Measurements from ENCODE around the gene CCDC33.

The CCDC33 gene

DNA sequence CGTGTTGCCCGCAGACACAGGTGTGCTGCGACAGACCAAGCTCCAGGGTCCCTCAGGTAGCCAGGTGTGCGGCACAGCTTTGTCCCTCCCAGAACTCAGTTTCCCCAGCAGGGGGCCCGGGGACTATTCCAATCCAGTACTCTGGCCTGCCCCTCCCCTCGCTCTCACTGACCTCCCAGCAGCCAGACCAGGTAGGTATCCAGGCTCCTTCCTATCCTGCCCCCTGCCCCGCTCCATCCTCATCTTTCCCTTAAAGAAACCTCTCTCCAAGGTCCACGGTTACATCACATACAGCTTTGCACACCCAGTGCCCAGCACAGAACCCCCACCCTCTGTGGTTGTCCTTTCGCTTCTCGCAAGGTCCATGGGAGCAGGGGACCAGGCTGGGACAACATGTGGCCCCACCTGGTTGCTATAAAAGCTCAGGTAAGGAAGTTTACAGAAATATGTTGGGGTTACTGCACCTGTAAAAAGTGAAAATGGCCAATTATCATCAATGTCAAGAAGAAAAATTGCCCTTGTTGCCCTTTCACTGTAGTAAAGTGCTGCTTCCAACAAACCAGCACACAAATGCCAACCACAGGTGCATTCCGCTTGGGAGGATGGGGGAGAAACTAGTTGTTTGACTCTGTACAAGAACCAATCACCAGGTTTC is 138.6 kb downstream of the CCDC33 start:
- Histone ChIP-seq H3K36me3 (ENCODE audit: control insufficient read depth in 2 of 2, insufficient read depth in 1 of 2, low read length in 2 of 2) (no peaks in the 10 kb centered on the region), H3K9me3 (ENCODE audit: control insufficient read depth, insufficient read depth, low read depth, low read length) (no peaks in the 10 kb centered on the region), H3K27ac (ENCODE audit: extremely low read depth, low read depth, low read length) (no peak overlapping the region), H3K4me3 (ENCODE audit: low read depth, low read length) (peak overlapping the region; percentile 13; the same call in 1 of the 2 replicates), H3K4me1 (ENCODE audit: control insufficient read depth, insufficient read depth, low read length) (peaks cover 9% of the 10 kb centered on the region)
- TF ChIP-seq ZIC2 (tag by site-specific recombination; IDR thresholded peaks at IDR 0.05): no peak
- TF ChIP-seq, protein P1, sequence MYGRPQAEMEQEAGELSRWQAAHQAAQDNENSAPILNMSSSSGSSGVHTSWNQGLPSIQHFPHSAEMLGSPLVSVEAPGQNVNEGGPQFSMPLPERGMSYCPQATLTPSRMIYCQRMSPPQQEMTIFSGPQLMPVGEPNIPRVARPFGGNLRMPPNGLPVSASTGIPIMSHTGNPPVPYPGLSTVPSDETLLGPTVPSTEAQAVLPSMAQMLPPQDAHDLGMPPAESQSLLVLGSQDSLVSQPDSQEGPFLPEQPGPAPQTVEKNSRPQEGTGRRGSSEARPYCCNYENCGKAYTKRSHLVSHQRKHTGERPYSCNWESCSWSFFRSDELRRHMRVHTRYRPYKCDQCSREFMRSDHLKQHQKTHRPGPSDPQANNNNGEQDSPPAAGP (tag by site-specific recombination; IDR thresholded peaks at IDR 0.05): peak; percentile 5; the same call in 1 of the 2 replicates
- TF ChIP-seq ZBTB1 (tag by site-specific recombination; IDR thresholded peaks at IDR 0.05): 0 out of 2 replicates have a peak, but pooled peaks have one; percentile 9
- no peak for TF ChIP-seq YY1 (tag by site-specific recombination; IDR thresholded peaks at IDR 0.05)
- TF ChIP-seq ZFHX2 (tag by site-specific recombination; conservative IDR thresholded peaks at IDR 0.05): no peak
- no peak for TF ChIP-seq BCL11A (tag by site-specific recombination; IDR thresholded peaks at IDR 0.05; ENCODE audit: low read depth)
- TF ChIP-seq ZNF146 (tag by site-specific recombination; IDR thresholded peaks at IDR 0.05): no peak
- TF ChIP-seq ZNF585B (tag by site-specific recombination; IDR thresholded peaks at IDR 0.05): no peak
- no peak for TF ChIP-seq ZNF214 (tag by site-specific recombination; IDR thresholded peaks at IDR 0.05; ENCODE audit: borderline replicate concordance)
- TF ChIP-seq PRDM1 (tag by site-specific recombination; IDR thresholded peaks at IDR 0.05): peak; percentile 95
- TF ChIP-seq, protein P2, sequence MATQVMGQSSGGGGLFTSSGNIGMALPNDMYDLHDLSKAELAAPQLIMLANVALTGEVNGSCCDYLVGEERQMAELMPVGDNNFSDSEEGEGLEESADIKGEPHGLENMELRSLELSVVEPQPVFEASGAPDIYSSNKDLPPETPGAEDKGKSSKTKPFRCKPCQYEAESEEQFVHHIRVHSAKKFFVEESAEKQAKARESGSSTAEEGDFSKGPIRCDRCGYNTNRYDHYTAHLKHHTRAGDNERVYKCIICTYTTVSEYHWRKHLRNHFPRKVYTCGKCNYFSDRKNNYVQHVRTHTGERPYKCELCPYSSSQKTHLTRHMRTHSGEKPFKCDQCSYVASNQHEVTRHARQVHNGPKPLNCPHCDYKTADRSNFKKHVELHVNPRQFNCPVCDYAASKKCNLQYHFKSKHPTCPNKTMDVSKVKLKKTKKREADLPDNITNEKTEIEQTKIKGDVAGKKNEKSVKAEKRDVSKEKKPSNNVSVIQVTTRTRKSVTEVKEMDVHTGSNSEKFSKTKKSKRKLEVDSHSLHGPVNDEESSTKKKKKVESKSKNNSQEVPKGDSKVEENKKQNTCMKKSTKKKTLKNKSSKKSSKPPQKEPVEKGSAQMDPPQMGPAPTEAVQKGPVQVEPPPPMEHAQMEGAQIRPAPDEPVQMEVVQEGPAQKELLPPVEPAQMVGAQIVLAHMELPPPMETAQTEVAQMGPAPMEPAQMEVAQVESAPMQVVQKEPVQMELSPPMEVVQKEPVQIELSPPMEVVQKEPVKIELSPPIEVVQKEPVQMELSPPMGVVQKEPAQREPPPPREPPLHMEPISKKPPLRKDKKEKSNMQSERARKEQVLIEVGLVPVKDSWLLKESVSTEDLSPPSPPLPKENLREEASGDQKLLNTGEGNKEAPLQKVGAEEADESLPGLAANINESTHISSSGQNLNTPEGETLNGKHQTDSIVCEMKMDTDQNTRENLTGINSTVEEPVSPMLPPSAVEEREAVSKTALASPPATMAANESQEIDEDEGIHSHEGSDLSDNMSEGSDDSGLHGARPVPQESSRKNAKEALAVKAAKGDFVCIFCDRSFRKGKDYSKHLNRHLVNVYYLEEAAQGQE (tag by site-specific recombination; IDR thresholded peaks at IDR 0.05): peak; percentile 42; the same call in 1 of the 2 replicates
- TF ChIP-seq, protein P3, sequence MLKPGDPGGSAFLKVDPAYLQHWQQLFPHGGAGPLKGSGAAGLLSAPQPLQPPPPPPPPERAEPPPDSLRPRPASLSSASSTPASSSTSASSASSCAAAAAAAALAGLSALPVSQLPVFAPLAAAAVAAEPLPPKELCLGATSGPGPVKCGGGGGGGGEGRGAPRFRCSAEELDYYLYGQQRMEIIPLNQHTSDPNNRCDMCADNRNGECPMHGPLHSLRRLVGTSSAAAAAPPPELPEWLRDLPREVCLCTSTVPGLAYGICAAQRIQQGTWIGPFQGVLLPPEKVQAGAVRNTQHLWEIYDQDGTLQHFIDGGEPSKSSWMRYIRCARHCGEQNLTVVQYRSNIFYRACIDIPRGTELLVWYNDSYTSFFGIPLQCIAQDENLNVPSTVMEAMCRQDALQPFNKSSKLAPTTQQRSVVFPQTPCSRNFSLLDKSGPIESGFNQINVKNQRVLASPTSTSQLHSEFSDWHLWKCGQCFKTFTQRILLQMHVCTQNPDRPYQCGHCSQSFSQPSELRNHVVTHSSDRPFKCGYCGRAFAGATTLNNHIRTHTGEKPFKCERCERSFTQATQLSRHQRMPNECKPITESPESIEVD (tag by site-specific recombination; IDR thresholded peaks at IDR 0.05): no peak
- TF ChIP-seq EGR2 (tag by site-specific recombination; IDR thresholded peaks at IDR 0.05; ENCODE audit: low read depth): 0 out of 2 replicates have a peak, but pooled peaks have one; percentile 1
- TF ChIP-seq ZNF350 (tag by site-specific recombination; IDR thresholded peaks at IDR 0.05): no peak
- TF ChIP-seq ZNF248 (tag by site-specific recombination; IDR thresholded peaks at IDR 0.05): no peak
- TF ChIP-seq, protein P4, sequence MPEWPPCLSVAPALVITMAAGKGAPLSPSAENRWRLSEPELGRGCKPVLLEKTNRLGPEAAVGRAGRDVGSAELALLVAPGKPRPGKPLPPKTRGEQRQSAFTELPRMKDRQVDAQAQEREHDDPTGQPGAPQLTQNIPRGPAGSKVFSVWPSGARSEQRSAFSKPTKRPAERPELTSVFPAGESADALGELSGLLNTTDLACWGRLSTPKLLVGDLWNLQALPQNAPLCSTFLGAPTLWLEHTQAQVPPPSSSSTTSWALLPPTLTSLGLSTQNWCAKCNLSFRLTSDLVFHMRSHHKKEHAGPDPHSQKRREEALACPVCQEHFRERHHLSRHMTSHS (tag by site-specific recombination; IDR thresholded peaks at IDR 0.05): no peak
- TF ChIP-seq ZEB2 (tag by site-specific recombination; IDR thresholded peaks at IDR 0.05): peak; percentile 99
- TF ChIP-seq ZNF530 (tag by site-specific recombination; IDR thresholded peaks at IDR 0.05; ENCODE audit: low read depth): no peak
- TF ChIP-seq ZNF677 (tag by site-specific recombination; IDR thresholded peaks at IDR 0.05): 0 out of 2 replicates have a peak, but pooled peaks have one; percentile 8
- ChIA-PET CTCF (interaction anchor here (0.5 to 25.1 kb wide), 41 partner anchors 10 to 598 kb away, joined by 3 to 768 read pairs (median 4); partner anchors contain the start of genes SEMA7A and UBL7), POLR2A (interaction anchor here (0.9 to 1.3 kb wide), 3 partner anchors 87 to 241 kb away, joined by 3 to 6 read pairs (median 4); partner anchors contain the start of gene UBL7)
